HG03432 (cell line): ENCODE measurements around the gene GRM8.

Experiments
- ATAC-seq: cut with Tn5 transposase; IDR thresholded peaks from one replicate; pipeline ENCODE4 v1.9.1; 2021; ENCODE audit warnings: mild to moderate bottlenecking, moderate library complexity; ENCODE audit not compliant: unreplicated experiment

The GRM8 gene

GRCh38 chr7:126569402-126569801 lies 683.3 kb downstream of the GRM8 start:
- ATAC-seq = peak; percentile 90

- peak; percentile 62 for ATAC-seq
Observed at GRCh38 chr7:126557271-126557670, 695.5 kb downstream of the GRM8 start.

- no peak for ATAC-seq
Observed at GRCh38 chr7:126541406-126541805, 711.3 kb downstream of the GRM8 start.

GRCh38 chr7:126535176-126535575 lies 717.6 kb downstream of the GRM8 start:
- ATAC-seq = no peak

- no peak for ATAC-seq
Observed at GRCh38 chr7:126533715-126534114, 719.0 kb downstream of the GRM8 start.

- ATAC-seq = no peak
Observed at GRCh38 chr7:126529833-126530232, 722.9 kb downstream of the GRM8 start.

- ATAC-seq = no peak
Observed at GRCh38 chr7:126529254-126529653, 723.5 kb downstream of the GRM8 start.

GRCh38 chr7:126525906-126526305 lies 726.8 kb downstream of the GRM8 start:
- no peak for ATAC-seq

- no peak for ATAC-seq
Observed at GRCh38 chr7:126524967-126525366, 727.8 kb downstream of the GRM8 start.

GRCh38 chr7:126511046-126511445 lies 741.7 kb downstream of the GRM8 start:
- no peak for ATAC-seq

- peak; percentile 71 for ATAC-seq
Observed at GRCh38 chr7:126501617-126502016, 751.1 kb downstream of the GRM8 start.

- no peak for ATAC-seq
Observed at GRCh38 chr7:126499481-126499880, 753.3 kb downstream of the GRM8 start.

GRCh38 chr7:126495733-126496132 lies 757.0 kb downstream of the GRM8 start:
- ATAC-seq = no peak

- ATAC-seq = no peak
Observed at GRCh38 chr7:126495001-126495400, 757.7 kb downstream of the GRM8 start.

GRCh38 chr7:126493801-126494200 lies 758.9 kb downstream of the GRM8 start:
- no peak for ATAC-seq

- ATAC-seq = no peak
Observed at GRCh38 chr7:126489874-126490273, 762.9 kb downstream of the GRM8 start.

- ATAC-seq = no peak
Observed at GRCh38 chr7:126487728-126488442, 764.9 kb downstream of the GRM8 start.

- ATAC-seq = no peak
Observed at GRCh38 chr7:126486806-126487205, 765.9 kb downstream of the GRM8 start.

- ATAC-seq = no peak
Observed at GRCh38 chr7:126485791-126486190, 767.0 kb downstream of the GRM8 start.

- no peak for ATAC-seq
Observed at GRCh38 chr7:126483972-126484371, 768.8 kb downstream of the GRM8 start.

GRCh38 chr7:126472825-126473224 lies 779.9 kb downstream of the GRM8 start:
- no peak for ATAC-seq

- no peak for ATAC-seq
Observed at GRCh38 chr7:126462405-126462804, 790.3 kb downstream of the GRM8 start.

GRCh38 chr7:126460664-126461063 lies 792.1 kb downstream of the GRM8 start:
- ATAC-seq = no peak
